ENCODE data around the gene PCDH12. TPM values are rescaled to one million over a fixed set of nuclear protein-coding genes. Genes with fewer than 3 reads are reported as not detected.
A peak's percentile ranks its signal among the peaks of the same experiment; 100 is the strongest.

The PCDH12 gene
- total RNA-seq, 1 donor from 2014 or later = 3.2 TPM

DNA sequence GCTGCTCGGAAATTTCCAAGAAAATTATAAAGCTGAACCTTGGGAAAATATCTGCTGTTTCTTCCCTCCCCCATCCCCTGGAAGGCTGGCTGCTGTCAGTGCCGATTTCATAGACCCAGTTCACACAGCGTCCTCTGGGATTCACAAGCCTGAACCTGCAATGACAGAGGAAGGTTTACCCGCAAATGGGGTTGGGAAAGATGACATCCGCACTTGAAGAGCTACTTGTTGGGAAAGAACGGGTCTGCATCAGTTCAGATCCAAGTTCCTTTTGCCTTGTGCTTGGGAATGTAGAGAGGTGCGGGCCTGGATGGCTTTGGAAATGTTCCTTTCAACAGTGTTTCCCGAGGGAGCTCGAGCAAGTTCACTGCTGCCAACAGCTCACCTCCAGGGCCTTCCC is 13.9 kb downstream of the PCDH12 start:
- Histone ChIP-seq H3K4me3 (no peak overlapping the region), H3K4me1 (peaks cover 35% of the 10 kb centered on the region), H3K27ac (no peak overlapping the region), H3K27me3 (no peaks in the 10 kb centered on the region), H3K9me3 (no peaks in the 10 kb centered on the region), H3K36me3 (peaks cover 0 to 1% of the 10 kb centered on the region in 2 donors)
- TF ChIP-seq CTCF (IDR thresholded peaks at IDR 0.05) = no peak
- TF ChIP-seq POLR2A (IDR thresholded peaks at IDR 0.05) = no peak
- TF ChIP-seq POLR2AphosphoS5 (IDR thresholded peaks at IDR 0.05; ENCODE audit: insufficient read depth in 1 of 2, low read depth in 1 of 2) = no peak
- DNase-seq (ENCODE audit: extremely low spot score in 2 of 2) = no peak
- intact Hi-C loops (cut with DNase I) = no loop called here

GRCh38 chr5:141942185-141942857 is 15.7 kb downstream of the PCDH12 start:
- intact Hi-C loops (cut with DNase I) = no loop called here
- peaks cover 0 to 15% of the 10 kb centered on the region in 2 donors for H3K36me3 ChIP-seq
- peaks cover 35% of the 10 kb centered on the region for H3K4me1 ChIP-seq
- TF ChIP-seq CTCF (IDR thresholded peaks at IDR 0.05) (no peak), POLR2AphosphoS5 (IDR thresholded peaks at IDR 0.05; ENCODE audit: insufficient read depth in 1 of 2, low read depth in 1 of 2) (no peak)
- no peaks in the 10 kb centered on the region for H3K27me3 ChIP-seq
- no peak for DNase-seq (ENCODE audit: extremely low spot score in 2 of 2)
- H3K4me3 ChIP-seq = no peak overlapping the region
- H3K9me3 ChIP-seq = no peaks in the 10 kb centered on the region
- peak overlapping the region; percentile 14 for H3K27ac ChIP-seq

GRCh38 chr5:141941779-141942178 is 16.2 kb downstream of the PCDH12 start:
- Histone ChIP-seq H3K36me3 (peaks cover 0 to 20% of the 10 kb centered on the region in 2 donors), H3K4me1 (peaks cover 35% of the 10 kb centered on the region), H3K27ac (peak overlapping the region; percentile 14), H3K27me3 (no peaks in the 10 kb centered on the region), H3K4me3 (no peak overlapping the region), H3K9me3 (no peaks in the 10 kb centered on the region)
- intact Hi-C loops (cut with DNase I) = no loop called here
- no peak for DNase-seq (ENCODE audit: extremely low spot score in 2 of 2)
- TF ChIP-seq POLR2A (IDR thresholded peaks at IDR 0.05) (no peak), CTCF (IDR thresholded peaks at IDR 0.05) (no peak), POLR2AphosphoS5 (IDR thresholded peaks at IDR 0.05; ENCODE audit: insufficient read depth in 1 of 2, low read depth in 1 of 2) (no peak)

DNA sequence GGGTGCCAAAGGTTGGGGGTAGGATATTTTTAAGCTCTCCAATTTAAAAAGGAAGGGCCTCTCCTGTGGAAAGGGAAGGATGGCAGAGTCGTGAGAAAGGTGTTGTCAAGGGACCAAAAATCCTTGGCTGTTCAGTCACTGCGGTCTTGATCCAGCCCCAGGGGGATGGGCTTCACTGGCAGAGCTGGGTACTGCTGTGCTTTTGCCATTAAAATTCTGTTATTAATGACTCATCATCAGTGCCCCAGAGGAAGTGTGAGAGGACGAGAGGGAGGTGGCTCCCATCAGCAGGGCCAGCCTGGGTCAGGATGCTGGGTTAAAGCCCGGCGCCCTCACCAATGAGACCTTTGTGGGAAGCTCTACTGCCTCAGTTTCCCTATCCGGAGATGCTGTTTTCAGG is 16.7 kb downstream of the PCDH12 start:
- Histone ChIP-seq H3K4me1 (peaks cover 33% of the 10 kb centered on the region), H3K36me3 (peaks cover 0 to 25% of the 10 kb centered on the region in 2 donors), H3K9me3 (no peaks in the 10 kb centered on the region), H3K27me3 (no peaks in the 10 kb centered on the region), H3K4me3 (no peak overlapping the region), H3K27ac (peak overlapping the region; percentile 14)
- intact Hi-C loops (cut with DNase I) = no loop called here
- TF ChIP-seq CTCF (IDR thresholded peaks at IDR 0.05) (no peak), POLR2A (IDR thresholded peaks at IDR 0.05) (no peak), POLR2AphosphoS5 (IDR thresholded peaks at IDR 0.05; ENCODE audit: insufficient read depth in 1 of 2, low read depth in 1 of 2) (no peak)
- DNase-seq (ENCODE audit: extremely low spot score in 2 of 2) = no peak

- TF ChIP-seq POLR2AphosphoS5 (IDR thresholded peaks at IDR 0.05; ENCODE audit: insufficient read depth in 1 of 2, low read depth in 1 of 2) (no peak), CTCF (IDR thresholded peaks at IDR 0.05) (no peak), POLR2A (IDR thresholded peaks at IDR 0.05) (no peak)
- H3K27ac ChIP-seq = peak overlapping the region; percentile 14
- H3K36me3 ChIP-seq = peaks cover 0 to 30% of the 10 kb centered on the region in 2 donors
- no peak overlapping the region for H3K4me3 ChIP-seq
- no peak for DNase-seq (ENCODE audit: extremely low spot score in 2 of 2)
- peaks cover 28% of the 10 kb centered on the region for H3K4me1 ChIP-seq
- H3K9me3 ChIP-seq = no peaks in the 10 kb centered on the region
- intact Hi-C loops (cut with DNase I) = no loop called here
- H3K27me3 ChIP-seq = no peaks in the 10 kb centered on the region
Observed at GRCh38 chr5:141940695-141941271, 17.2 kb downstream of the PCDH12 start.

All from vagina (tissue), 2 donors.